HepG2 (cell line): ENCODE measurements around the gene CCDC74A. TPM values are rescaled to one million over a fixed set of nuclear protein-coding genes. Genes with fewer than 3 reads are reported as not detected.
A peak's percentile ranks its signal among the peaks of the same experiment; 100 is the strongest.
"Not testable (repeated sequence)": the region's sequence is repeated elsewhere in the genome, so short reads cannot be mapped to it uniquely, and the experiment has no call there.

Experiments
- ATAC-seq: fragments of 200-7000 bp; cut with Tn5 transposase; 3 replicates; pipeline ENCODE4 v1.9.1; 2020; ENCODE audit warnings: mild to moderate bottlenecking, moderate library complexity
- Bru-seq: library from RNA; stranded (reverse); fragments of 400-500 nt; gene quantifications from one replicate; lab custom pipeline; 2021; lab: Mats Ljungman, UMichigan
- BruChase-seq, 2 experiments: library from RNA; stranded (reverse); fragments of 400-500 nt; gene quantifications; one replicate each; lab custom pipeline; 2021; lab: Mats Ljungman, UMichigan
- BruUV-seq: library from RNA; stranded (reverse); fragments of 400-500 nt; replicated peaks from 2 replicates; lab custom pipeline; 2021; lab: Mats Ljungman, UMichigan
- CTCF ChIA-PET: fragments of 300-600 bp; formaldehyde crosslinking; extraction: SDS; loops from one replicate; lab custom pipeline; 2021; ENCODE audit warnings: low total read pairs, inconsistent platforms, low intra/inter-chr PET ratio; lab: Yijun Ruan, JAX
- POLR2A ChIA-PET: fragments of 350-600 bp; sonication (Branson Sonifier 250); formaldehyde crosslinking; loops from one replicate; lab custom pipeline; 2020; ENCODE audit warnings: antibody characterized with exemption, inconsistent platforms; lab: Yijun Ruan, JAX
- DNase-seq: peaks from one replicate; pipeline ENCODE4 v3.0.0-alpha.2; 2015; ENCODE audit warnings: low spot score
- FAIRE-seq: peaks from 3 replicates; lab custom pipeline; 2011; peaks lifted over from hg19 to GRCh38; lab: Jason Lieb, UNC
- H2AFZ ChIP-seq: one replicate; pipeline ENCODE4 v1.6.1; 2011; ENCODE audit warnings: low read length, inconsistent platforms
- H3K27ac ChIP-seq: fragments of 300-600 bp; 3 replicates; pipeline ENCODE4 v1.8.0; 2011; ENCODE audit warnings: mixed run types, mild to moderate bottlenecking, mixed read lengths, low read length, inconsistent platforms; ENCODE audit not compliant: insufficient read depth; ENCODE audit errors: extremely low read length
- H3K27me3 ChIP-seq, 2 experiments: fragments of 200-600 bp in 1 of 2; 2 replicates in 1 of 2; 3 replicates in 1 of 2; pipeline versions ENCODE4 v1.6.0 to v1.8.0; 2011; ENCODE audit warnings: low read length in 2 of 2, mild to moderate bottlenecking in 2 of 2, moderate library complexity in 2 of 2, inconsistent platforms in 1 of 2; ENCODE audit not compliant: insufficient read depth in 2 of 2, control insufficient read depth in 1 of 2
- H3K36me3 ChIP-seq, 2 experiments: fragments of 200-600 bp in 1 of 2; replicated peaks in 1 of 2; 2 replicates in 1 of 2; 3 replicates in 1 of 2; pipeline versions ENCODE4 v1.5.1 to v1.8.0; 2011; ENCODE audit warnings: low read length in 2 of 2, inconsistent platforms in 1 of 2; ENCODE audit not compliant: insufficient read depth in 2 of 2, control insufficient read depth in 1 of 2
- H3K4me1 ChIP-seq: 2 replicates; pipeline ENCODE4 v1.5.1; 2012; ENCODE audit warnings: low read length, inconsistent platforms; ENCODE audit not compliant: insufficient read depth
- H3K4me2 ChIP-seq: 2 replicates; pipeline ENCODE4 v1.6.0; 2011; ENCODE audit warnings: low read depth, low read length, inconsistent platforms
- H3K4me3 ChIP-seq, 3 experiments: fragments of 200-600 bp in 1 of 3; sonication (generic), shearing (Covaris generic) in 1 of 3; replicated peaks in 1 of 3; 2 replicates each; pipeline ENCODE4 v1.5.1; 2011 to 2016; ENCODE audit warnings: low read length in 3 of 3, inconsistent platforms in 2 of 3, low read depth in 2 of 3, mild to moderate bottlenecking in 2 of 3, control low read depth in 1 of 3, mixed read lengths in 1 of 3; ENCODE audit not compliant: insufficient read depth in 1 of 3
- H3K79me2 ChIP-seq: one replicate; pipeline ENCODE4 v1.6.1; 2011; ENCODE audit warnings: low read length, inconsistent platforms; ENCODE audit not compliant: insufficient read depth
- H3K9ac ChIP-seq: 2 replicates; pipeline ENCODE4 v1.6.0; 2011; ENCODE audit warnings: mild to moderate bottlenecking, low read depth, low read length, inconsistent platforms; ENCODE audit not compliant: insufficient read depth
- H3K9me3 ChIP-seq: 2 replicates; pipeline ENCODE4 v1.5.1; 2012; ENCODE audit warnings: mild to moderate bottlenecking, low read length
- H4K20me1 ChIP-seq: 2 replicates; pipeline ENCODE4 v1.6.0; 2011; ENCODE audit warnings: inconsistent platforms, mild to moderate bottlenecking, low read length, moderate library complexity; ENCODE audit not compliant: insufficient read depth
- ETV5 ChIP-seq: IDR thresholded peaks from 2 replicates; pipeline ENCODE4 v1.6.1; 2018; ENCODE audit warnings: missing biosample characterization, missing genetic modification reagents, inconsistent platforms, borderline replicate concordance
- RFX3 ChIP-seq: IDR thresholded peaks from 2 replicates; pipeline ENCODE4 v1.6.1; 2016; ENCODE audit warnings: missing biosample characterization, missing genetic modification reagents
- SALL1 ChIP-seq: sonication (generic); formaldehyde crosslinking; IDR thresholded peaks from 2 replicates; pipeline ENCODE4 v1.8.0; 2022; ENCODE audit warnings: mild to moderate bottlenecking, missing genetic modification reagents
- SAP130 ChIP-seq: IDR thresholded peaks from 2 replicates; pipeline ENCODE4 v1.6.1; 2016; ENCODE audit warnings: low read depth
- TBX2 ChIP-seq: sonication (generic); formaldehyde crosslinking; IDR thresholded peaks from 2 replicates; pipeline ENCODE4 v1.5.0; 2020; ENCODE audit warnings: missing genetic modification reagents, mild to moderate bottlenecking, borderline replicate concordance
- WGBS: methylation state at CpG from one replicate; pipeline ENCODE4 v1.1.6; 2017; ENCODE audit warnings: low lambda C conversion rate; 5-methylcytosine and 5-hydroxymethylcytosine counted together
- in situ Hi-C: cut with HindIII; loops from 2 replicates; pipeline ENCODE4 v1.10.0; 2017; ENCODE audit warnings: low pct_unique_long_range_greater_than_20kb; ENCODE audit not compliant: extremely low pct_ligation_motif_present
- intact Hi-C: fragments of 100-400 bp; cut with micrococcal nuclease; formaldehyde crosslinking; loops from one replicate; pipeline ENCODE4 v1.10.0; 2022; ENCODE audit not compliant: unreplicated experiment
- long read RNA-seq, 2 experiments: library from RNA in 1 of 2; library from polyadenylated mRNA in 1 of 2; stranded (forward) in 1 of 2; unstranded in 1 of 2; transcript quantifications; one replicate each; pipeline ENCODE4 v2.0.0, GENCODE V29; 2019 to 2022
- polyA minus RNA-seq, 3 experiments: library from RNA; depleted of rRNA, polyadenylated mRNA; stranded (reverse); fragments of >200 nt; gene quantifications; 2 replicates each; pipeline ENCODE4 v1.2.3, GENCODE V29; 2011; ENCODE audit warnings: low replicate concordance in 1 of 3
- polyA plus RNA-seq, 8 experiments: library from polyadenylated mRNA; depleted of rRNA in 3 of 8; stranded (reverse) in 7 of 8; unstranded in 1 of 8; fragments of >200 nt; fragmentation: Illumina TruSeq in 4 of 8; extraction: Trizol in 4 of 8; gene quantifications; 2 replicates each; pipeline versions ENCODE4 v1.2.1 to v1.2.3, GENCODE V29; 2011 to 2016; ENCODE audit warnings: low read depth in 4 of 8, missing spikeins in 1 of 8, mixed read lengths in 1 of 8; ENCODE audit not compliant: insufficient read depth in 1 of 8
- total RNA-seq, 5 experiments: library from RNA; depleted of rRNA; stranded (reverse); fragments of >200 nt; fragmentation: Illumina TruSeq; extraction: Trizol; gene quantifications; 2 replicates each; pipeline ENCODE4 v1.2.3, GENCODE V29; 2016; ENCODE audit warnings: low read depth in 1 of 5
- TF ChIP-seq, protein P1 (sequence below): sonication (generic); formaldehyde crosslinking; IDR thresholded peaks from 2 replicates; pipeline ENCODE4 v1.5.1; 2020; ENCODE audit warnings: mild to moderate bottlenecking, missing genetic modification reagents, moderate library complexity
- TF ChIP-seq, protein P2 (sequence below): sonication (generic); formaldehyde crosslinking; IDR thresholded peaks from 2 replicates; pipeline ENCODE4 v1.5.0; 2020; ENCODE audit warnings: mild to moderate bottlenecking, missing genetic modification reagents, borderline replicate concordance

The CCDC74A gene
- total RNA-seq (2016; rRNA removed; fragmentation: Illumina TruSeq; extraction: Trizol), result 0.15 TPM in 1 of 2 replicates, not detected in the other
- 0.35 and 0.40 TPM in 2 replicates for total RNA-seq (2016; cell fraction: cytosol; rRNA removed; fragmentation: Illumina TruSeq; extraction: Trizol; ENCODE audit: low read depth)
- 0.15 TPM in 1 of 2 replicates, not detected in the other for total RNA-seq (2016; cell fraction: insoluble cytoplasmic fraction; rRNA removed; fragmentation: Illumina TruSeq; extraction: Trizol)
- 0.28 and 0.46 TPM in 2 replicates for total RNA-seq (2016; cell fraction: membrane; rRNA removed; fragmentation: Illumina TruSeq; extraction: Trizol)
- total RNA-seq (2016; cell fraction: nucleus; rRNA removed; fragmentation: Illumina TruSeq; extraction: Trizol), result not detected in 2 replicates
- polyA plus RNA-seq (2011; rRNA removed), result 0.17 and 0.18 TPM in 2 replicates
- 0.04 TPM in 1 of 2 replicates, not detected in the other for polyA plus RNA-seq (2011; cell fraction: cytosol; rRNA removed)
- polyA plus RNA-seq (2011; cell fraction: nucleus; rRNA removed), result 0.57 and 0.92 TPM in 2 replicates
- polyA plus RNA-seq (2012), result not detected in 2 replicates
- polyA plus RNA-seq (2016; cell fraction: cytosol; fragmentation: Illumina TruSeq; extraction: Trizol; ENCODE audit: low read depth), result 0.22 and 0.25 TPM in 2 replicates
- not detected in 2 replicates for polyA plus RNA-seq (2016; cell fraction: insoluble cytoplasmic fraction; fragmentation: Illumina TruSeq; extraction: Trizol; ENCODE audit: low read depth)
- polyA plus RNA-seq (2016; cell fraction: membrane; fragmentation: Illumina TruSeq; extraction: Trizol; ENCODE audit: low read depth), result 0.19 and 0.52 TPM in 2 replicates
- polyA plus RNA-seq (2016; cell fraction: nucleus; fragmentation: Illumina TruSeq; extraction: Trizol; ENCODE audit: insufficient read depth, low read depth), result 0.51 TPM in 1 of 2 replicates, not detected in the other
- 0.14 and 0.47 TPM in 2 replicates for polyA minus RNA-seq (2011; rRNA and poly(A)+ RNA removed; ENCODE audit: low replicate concordance)
- polyA minus RNA-seq (2011; cell fraction: cytosol; rRNA and poly(A)+ RNA removed), result not detected in 2 replicates
- 0.62 TPM in 1 of 2 replicates, not detected in the other for polyA minus RNA-seq (2011; cell fraction: nucleus; rRNA and poly(A)+ RNA removed)
- Bru-seq, nascent RNA, result percentile 18 among the genes with signal in this experiment
- BruChase-seq, experiment 1, labeled RNA remaining after a 6-hour chase, result percentile 26 among the genes with signal in this experiment
- percentile 18 among the genes with signal in this experiment for BruChase-seq, experiment 2, labeled RNA remaining after a 2-hour chase
- long read RNA-seq, experiment 1, result 0 reads
- long read RNA-seq, experiment 2, result 0 reads

DNA sequence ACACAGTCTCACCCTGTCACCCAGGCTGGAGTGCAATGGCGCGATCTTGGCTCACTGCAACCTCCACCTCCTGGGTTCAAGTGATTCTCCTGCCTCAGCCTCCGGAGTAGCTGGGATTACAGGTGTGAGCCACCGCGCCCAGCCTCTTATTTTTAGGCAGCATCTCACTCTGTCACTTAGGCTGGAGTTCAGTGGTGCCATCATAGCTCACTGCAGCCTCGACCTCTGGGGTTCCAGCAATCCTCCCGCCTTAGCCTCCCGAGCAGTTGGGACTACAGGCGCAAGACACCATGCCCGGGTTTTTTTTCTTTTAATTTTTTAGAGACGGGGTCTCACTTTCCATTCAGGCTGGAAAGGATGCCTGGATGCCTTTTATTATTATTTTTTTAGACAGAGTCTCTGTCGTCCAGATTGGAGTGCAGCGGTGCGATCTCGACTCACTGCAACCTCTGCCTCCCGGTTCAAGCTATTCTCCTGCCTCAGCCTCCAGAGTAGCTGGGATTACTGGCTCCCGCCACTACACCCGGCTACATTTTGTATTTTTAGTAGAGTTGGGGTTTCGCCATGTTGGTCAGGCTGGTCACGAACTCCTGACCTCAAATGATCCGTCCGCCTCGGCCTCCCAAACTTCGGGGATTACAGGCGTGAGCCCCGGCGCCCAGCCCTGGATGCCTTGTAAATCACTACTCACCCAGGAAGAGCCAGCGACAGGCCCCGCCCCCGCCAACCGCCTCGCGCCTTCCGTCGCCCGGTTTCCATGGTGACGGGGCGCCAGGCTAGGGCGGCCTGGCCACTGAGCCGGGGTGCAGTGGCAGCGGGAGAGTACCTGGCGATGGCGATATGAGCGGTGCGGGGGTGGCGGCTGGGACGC is at the start of gene CCDC74A:
TSS of gene CCDC74A (plus strand) at position 758 of the 871 bp plus-strand sequence. CDS start at position 841, 83 bp downstream.
- WGBS, result 42% methylated on average over 29 of the region's 47 CpGs
- FAIRE-seq (peak; percentile 56), ATAC-seq (peak; percentile 89), DNase-seq (peak; percentile 56)
- POLR2A ChIA-PET, H3K36me3 ChIP-seq, H3K9me3 ChIP-seq, BruUV-seq, H3K27ac ChIP-seq, CTCF ChIA-PET, in situ Hi-C loops, H4K20me1 ChIP-seq, H2AFZ ChIP-seq, H3K79me2 ChIP-seq, H3K27me3 ChIP-seq, H3K9ac ChIP-seq: not testable (repeated sequence)
- peak within 1 kb of the TSS; percentile 64 for H3K4me2 ChIP-seq
- intact Hi-C loops, result loop anchor here (5.0 kb wide), 1 partner anchor 35 kb away; the partner anchor contains the start of gene MZT2A
- peak within 1 kb of the TSS; percentile 12 to 55 (median 36); a peak in 4 of 6 replicates for H3K4me3 ChIP-seq
- H3K4me1 ChIP-seq, result peaks cover 14% of the 10 kb centered on the region; the same call in 1 of the 2 replicates
- TF ChIP-seq, protein P1, sequence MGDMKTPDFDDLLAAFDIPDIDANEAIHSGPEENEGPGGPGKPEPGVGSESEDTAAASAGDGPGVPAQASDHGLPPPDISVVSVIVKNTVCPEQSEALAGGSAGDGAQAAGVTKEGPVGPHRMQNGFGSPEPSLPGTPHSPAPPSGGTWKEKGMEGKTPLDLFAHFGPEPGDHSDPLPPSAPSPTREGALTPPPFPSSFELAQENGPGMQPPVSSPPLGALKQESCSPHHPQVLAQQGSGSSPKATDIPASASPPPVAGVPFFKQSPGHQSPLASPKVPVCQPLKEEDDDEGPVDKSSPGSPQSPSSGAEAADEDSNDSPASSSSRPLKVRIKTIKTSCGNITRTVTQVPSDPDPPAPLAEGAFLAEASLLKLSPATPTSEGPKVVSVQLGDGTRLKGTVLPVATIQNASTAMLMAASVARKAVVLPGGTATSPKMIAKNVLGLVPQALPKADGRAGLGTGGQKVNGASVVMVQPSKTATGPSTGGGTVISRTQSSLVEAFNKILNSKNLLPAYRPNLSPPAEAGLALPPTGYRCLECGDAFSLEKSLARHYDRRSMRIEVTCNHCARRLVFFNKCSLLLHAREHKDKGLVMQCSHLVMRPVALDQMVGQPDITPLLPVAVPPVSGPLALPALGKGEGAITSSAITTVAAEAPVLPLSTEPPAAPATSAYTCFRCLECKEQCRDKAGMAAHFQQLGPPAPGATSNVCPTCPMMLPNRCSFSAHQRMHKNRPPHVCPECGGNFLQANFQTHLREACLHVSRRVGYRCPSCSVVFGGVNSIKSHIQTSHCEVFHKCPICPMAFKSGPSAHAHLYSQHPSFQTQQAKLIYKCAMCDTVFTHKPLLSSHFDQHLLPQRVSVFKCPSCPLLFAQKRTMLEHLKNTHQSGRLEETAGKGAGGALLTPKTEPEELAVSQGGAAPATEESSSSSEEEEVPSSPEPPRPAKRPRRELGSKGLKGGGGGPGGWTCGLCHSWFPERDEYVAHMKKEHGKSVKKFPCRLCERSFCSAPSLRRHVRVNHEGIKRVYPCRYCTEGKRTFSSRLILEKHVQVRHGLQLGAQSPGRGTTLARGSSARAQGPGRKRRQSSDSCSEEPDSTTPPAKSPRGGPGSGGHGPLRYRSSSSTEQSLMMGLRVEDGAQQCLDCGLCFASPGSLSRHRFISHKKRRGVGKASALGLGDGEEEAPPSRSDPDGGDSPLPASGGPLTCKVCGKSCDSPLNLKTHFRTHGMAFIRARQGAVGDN, result peak; percentile 58
- TF ChIP-seq ETV5 (CRISPR knock-in tag) (0 out of 2 replicates have a peak, but pooled peaks have one; percentile 30), SAP130 (CRISPR knock-in tag) (peak; percentile 72), SALL1 (CRISPR knock-in tag) (0 out of 2 replicates have a peak, but pooled peaks have one; percentile 11), TBX2 (peak; percentile 38; the same call in 1 of the 2 replicates), RFX3 (peak; percentile 70)
- TF ChIP-seq, protein P2, sequence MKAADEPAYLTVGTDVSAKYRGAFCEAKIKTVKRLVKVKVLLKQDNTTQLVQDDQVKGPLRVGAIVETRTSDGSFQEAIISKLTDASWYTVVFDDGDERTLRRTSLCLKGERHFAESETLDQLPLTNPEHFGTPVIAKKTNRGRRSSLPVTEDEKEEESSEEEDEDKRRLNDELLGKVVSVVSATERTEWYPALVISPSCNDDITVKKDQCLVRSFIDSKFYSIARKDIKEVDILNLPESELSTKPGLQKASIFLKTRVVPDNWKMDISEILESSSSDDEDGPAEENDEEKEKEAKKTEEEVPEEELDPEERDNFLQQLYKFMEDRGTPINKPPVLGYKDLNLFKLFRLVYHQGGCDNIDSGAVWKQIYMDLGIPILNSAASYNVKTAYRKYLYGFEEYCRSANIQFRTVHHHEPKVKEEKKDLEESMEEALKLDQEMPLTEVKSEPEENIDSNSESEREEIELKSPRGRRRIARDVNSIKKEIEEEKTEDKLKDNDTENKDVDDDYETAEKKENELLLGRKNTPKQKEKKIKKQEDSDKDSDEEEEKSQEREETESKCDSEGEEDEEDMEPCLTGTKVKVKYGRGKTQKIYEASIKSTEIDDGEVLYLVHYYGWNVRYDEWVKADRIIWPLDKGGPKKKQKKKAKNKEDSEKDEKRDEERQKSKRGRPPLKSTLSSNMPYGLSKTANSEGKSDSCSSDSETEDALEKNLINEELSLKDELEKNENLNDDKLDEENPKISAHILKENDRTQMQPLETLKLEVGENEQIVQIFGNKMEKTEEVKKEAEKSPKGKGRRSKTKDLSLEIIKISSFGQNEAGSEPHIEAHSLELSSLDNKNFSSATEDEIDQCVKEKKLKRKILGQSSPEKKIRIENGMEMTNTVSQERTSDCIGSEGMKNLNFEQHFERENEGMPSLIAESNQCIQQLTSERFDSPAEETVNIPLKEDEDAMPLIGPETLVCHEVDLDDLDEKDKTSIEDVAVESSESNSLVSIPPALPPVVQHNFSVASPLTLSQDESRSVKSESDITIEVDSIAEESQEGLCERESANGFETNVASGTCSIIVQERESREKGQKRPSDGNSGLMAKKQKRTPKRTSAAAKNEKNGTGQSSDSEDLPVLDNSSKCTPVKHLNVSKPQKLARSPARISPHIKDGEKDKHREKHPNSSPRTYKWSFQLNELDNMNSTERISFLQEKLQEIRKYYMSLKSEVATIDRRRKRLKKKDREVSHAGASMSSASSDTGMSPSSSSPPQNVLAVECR, result peak; percentile 54; the same call in 1 of the 2 replicates
